Tibial nerve (tissue), 4 donors: Measurements from ENCODE around the gene POLG. TPM values are rescaled to one million over a fixed set of nuclear protein-coding genes. Genes with fewer than 3 reads are reported as not detected.

Experiments used
- DNase-seq, 2 donors: peaks; one replicate each; pipeline ENCODE4 v3.0.0-alpha.2; 2019; ENCODE audit warnings: low spot score in 2 of 2
- H3K27ac ChIP-seq, 4 donors: fragments of 200-600 bp; sonication (generic) in 3 of 4; one replicate each; pipeline ENCODE4 v1.5.1; 2017 to 2019; ENCODE audit warnings: mild to moderate bottlenecking in 1 of 4
- H3K27me3 ChIP-seq, 2 donors: fragments of 200-600 bp; sonication (generic) in 1 of 2; one replicate each; pipeline versions ENCODE4 v1.5.1 to v1.6.0; 2017 to 2019
- H3K36me3 ChIP-seq, 3 donors: fragments of 200-600 bp; sonication (generic); one replicate each; pipeline ENCODE4 v1.5.1; 2018 to 2019
- H3K4me1 ChIP-seq, 4 donors: fragments of 200-600 bp; sonication (generic) in 3 of 4; one replicate each; pipeline ENCODE4 v1.5.1; 2017 to 2019
- H3K4me3 ChIP-seq, 4 donors: fragments of 200-600 bp; sonication (generic) in 3 of 4; one replicate each; pipeline ENCODE4 v1.5.1; 2017 to 2019; ENCODE audit warnings: mild to moderate bottlenecking in 1 of 4, moderate library complexity in 1 of 4
- H3K9me3 ChIP-seq, 4 donors: fragments of 200-600 bp; sonication (generic) in 3 of 4; one replicate each; pipeline ENCODE4 v1.5.1; 2017 to 2019
- EP300 ChIP-seq, 2 donors: sonication (generic); formaldehyde crosslinking; IDR thresholded peaks; one replicate each; pipeline ENCODE4 v1.6.1; 2017; ENCODE audit warnings: antibody characterized with exemption in 2 of 2, mild to moderate bottlenecking in 1 of 2
- POLR2A ChIP-seq, 2 donors: fragments of 450-650 bp; IDR thresholded peaks; one replicate each; pipeline ENCODE4 v1.6.1; 2017; ENCODE audit warnings: antibody characterized with exemption in 2 of 2, mild to moderate bottlenecking in 2 of 2, moderate library complexity in 2 of 2
- WGBS, 2 donors: methylation state at CpG; one replicate each; pipeline ENCODE4 v1.1.5; 2018; 5-methylcytosine and 5-hydroxymethylcytosine counted together
- total RNA-seq, 4 donors: library from RNA; depleted of rRNA; stranded (reverse); fragments of >200 nt; gene quantifications; one replicate each; pipeline ENCODE4 v1.1.0, GENCODE V29; 2016
- TF ChIP-seq, protein P1 (sequence below), 5 experiments: fragments of 200-600 bp in 3 of 5; fragments of 450-650 bp in 2 of 5; sonication (generic) in 3 of 5; IDR thresholded peaks; one replicate each; pipeline ENCODE4 v1.5.1; 2016 to 2019; ENCODE audit warnings: antibody characterized with exemption in 5 of 5, mild to moderate bottlenecking in 3 of 5, moderate library complexity in 2 of 5

The POLG gene
- total RNA-seq, 4 donors from 2014 or later, result 76.9 to 113 (median 103) TPM

DNA sequence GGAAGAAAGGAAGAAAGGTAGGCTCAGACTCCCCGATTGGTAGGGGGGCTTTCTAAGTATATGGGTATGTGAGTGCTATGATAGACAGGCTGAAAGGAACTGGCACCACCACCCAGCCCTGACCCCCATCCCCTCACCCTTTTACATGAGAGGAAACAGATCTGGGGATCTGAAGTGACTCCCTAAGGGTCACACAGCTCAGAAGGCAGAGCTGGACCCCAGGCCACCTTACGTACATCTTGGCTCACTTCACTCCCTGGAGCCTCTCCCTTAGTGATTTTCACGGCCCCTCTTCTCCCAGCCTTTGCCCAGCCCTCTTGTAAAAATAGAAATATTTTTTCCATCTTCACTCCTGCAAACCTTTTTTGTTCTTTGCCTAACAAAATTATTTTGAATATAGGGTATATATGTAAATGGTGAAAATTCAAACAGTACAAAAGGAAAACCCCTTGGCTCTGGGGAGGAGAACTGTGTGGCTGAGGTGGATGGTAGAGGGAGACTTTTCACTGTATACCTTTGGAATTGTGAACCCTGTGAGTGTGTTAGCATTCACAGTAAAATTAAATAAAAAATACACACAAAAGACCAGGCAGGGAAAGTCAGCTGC, 34.8 kb upstream of the POLG start:
- Histone ChIP-seq H3K27ac (no peak overlapping the region), H3K4me3 (no peak overlapping the region), H3K27me3 (peaks cover 0 to 98% of the 10 kb centered on the region in 2 donors), H3K9me3 (no peaks in the 10 kb centered on the region), H3K4me1 (peaks cover 0 to 33% (median 8%) of the 10 kb centered on the region in 4 donors), H3K36me3 (no peaks in the 10 kb centered on the region)
- DNase-seq, result no peak
- WGBS, 2 donors, result 16 to 17% methylated on average over 3 of the region's 3 CpGs
- no peak for TF ChIP-seq POLR2A (IDR thresholded peaks at IDR 0.05)
- TF ChIP-seq, protein P1, sequence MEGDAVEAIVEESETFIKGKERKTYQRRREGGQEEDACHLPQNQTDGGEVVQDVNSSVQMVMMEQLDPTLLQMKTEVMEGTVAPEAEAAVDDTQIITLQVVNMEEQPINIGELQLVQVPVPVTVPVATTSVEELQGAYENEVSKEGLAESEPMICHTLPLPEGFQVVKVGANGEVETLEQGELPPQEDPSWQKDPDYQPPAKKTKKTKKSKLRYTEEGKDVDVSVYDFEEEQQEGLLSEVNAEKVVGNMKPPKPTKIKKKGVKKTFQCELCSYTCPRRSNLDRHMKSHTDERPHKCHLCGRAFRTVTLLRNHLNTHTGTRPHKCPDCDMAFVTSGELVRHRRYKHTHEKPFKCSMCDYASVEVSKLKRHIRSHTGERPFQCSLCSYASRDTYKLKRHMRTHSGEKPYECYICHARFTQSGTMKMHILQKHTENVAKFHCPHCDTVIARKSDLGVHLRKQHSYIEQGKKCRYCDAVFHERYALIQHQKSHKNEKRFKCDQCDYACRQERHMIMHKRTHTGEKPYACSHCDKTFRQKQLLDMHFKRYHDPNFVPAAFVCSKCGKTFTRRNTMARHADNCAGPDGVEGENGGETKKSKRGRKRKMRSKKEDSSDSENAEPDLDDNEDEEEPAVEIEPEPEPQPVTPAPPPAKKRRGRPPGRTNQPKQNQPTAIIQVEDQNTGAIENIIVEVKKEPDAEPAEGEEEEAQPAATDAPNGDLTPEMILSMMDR (IDR thresholded peaks at IDR 0.05), result no peak
- TF ChIP-seq EP300 (IDR thresholded peaks at IDR 0.05), result no peak

DNA sequence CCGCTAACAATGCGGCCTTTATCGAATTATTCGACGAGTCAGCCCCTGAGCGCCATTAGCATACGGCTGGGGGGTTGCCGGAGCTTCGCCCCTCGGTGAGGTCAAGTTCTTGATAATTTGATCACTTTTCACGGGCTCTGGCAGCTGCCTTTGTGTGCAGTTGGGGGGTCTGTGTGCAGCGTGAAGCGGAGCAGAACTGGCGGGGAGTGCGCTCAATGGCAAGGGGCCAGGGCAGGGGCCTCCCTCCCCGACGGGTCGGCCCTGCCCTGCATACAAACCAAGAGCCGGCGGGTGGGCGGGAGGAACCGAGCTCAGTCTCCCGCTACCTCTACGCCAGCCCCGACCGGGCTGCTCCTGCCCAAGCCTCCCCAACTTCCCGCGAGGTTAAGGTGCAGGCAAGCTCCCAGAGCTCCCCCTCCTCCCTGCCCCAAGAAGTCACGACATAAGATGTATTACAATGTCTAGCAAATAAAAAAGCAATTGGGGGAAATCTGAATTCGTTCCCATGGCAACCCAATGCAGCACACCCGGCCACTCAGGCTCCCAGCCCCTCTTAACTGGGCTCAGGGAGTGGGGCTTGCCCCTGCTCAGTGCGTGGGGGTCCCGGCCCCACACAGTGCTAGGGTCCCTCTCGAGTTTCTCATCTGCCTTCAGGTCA, 34.1 kb upstream of the POLG start:
- no peak overlapping the region for H3K27ac ChIP-seq
- H3K36me3 ChIP-seq, result no peaks in the 10 kb centered on the region
- no peak for DNase-seq
- peaks cover 0 to 98% of the 10 kb centered on the region in 2 donors for H3K27me3 ChIP-seq
- H3K9me3 ChIP-seq, result no peaks in the 10 kb centered on the region
- H3K4me1 ChIP-seq, result peaks cover 0 to 33% (median 8%) of the 10 kb centered on the region in 4 donors
- WGBS, 2 donors, result 1% methylated on average over 23 to 34 of the region's 34 CpGs
- TF ChIP-seq EP300 (IDR thresholded peaks at IDR 0.05) (no peak), POLR2A (IDR thresholded peaks at IDR 0.05) (no peak)
- TF ChIP-seq, protein P1 (IDR thresholded peaks at IDR 0.05), result no peak
- H3K4me3 ChIP-seq, result no peak overlapping the region

DNA sequence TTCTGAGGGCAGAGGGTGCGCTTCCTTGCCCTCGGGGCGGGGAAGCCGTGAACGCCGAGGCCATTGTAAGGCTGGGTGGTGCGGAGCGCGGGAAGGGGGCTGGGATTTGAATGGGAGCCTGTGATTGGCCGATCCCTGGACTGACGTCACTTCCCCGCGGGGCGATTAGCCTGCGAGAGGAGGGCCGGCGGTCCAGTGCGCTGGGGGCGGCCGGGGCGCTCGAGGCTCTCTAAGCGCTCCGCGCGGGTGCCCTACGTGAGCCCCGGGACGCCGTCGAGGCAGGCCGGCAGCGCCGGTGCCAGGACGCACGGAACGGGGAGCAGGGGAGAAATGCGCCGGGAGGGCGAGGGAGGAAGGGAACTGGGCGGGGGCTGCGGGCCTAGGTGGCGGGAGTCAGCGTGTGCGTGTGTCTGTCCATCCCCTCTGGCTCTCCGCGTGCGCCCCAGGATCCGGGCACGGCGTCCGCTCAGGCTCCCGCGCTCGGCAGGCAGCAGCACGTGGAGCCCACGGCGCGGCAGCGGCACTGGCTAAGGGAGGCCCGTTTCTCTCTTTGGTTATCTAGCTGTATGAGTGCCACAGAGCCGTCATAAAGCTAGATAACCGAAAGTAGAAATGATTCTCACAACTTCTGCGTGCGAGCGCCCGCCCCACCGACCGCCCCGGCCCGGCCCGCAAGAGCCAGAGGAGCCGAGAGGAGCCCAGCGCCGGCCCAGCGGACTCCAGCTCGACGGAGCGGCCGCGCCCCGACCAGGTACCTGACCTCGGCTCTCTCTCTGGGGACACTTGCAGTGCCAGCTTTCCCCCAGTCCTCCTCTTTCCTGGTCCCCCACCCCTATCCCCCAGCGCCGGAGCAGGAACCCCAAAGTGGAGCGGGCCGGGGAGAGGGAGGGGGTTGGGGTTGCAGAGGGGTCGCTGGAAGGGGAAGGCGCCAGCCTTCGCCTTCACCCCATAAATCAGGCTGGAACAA, 33.1 kb upstream of the POLG start:
- Histone ChIP-seq H3K27me3 (peaks cover 0 to 98% of the 10 kb centered on the region in 2 donors), H3K36me3 (no peaks in the 10 kb centered on the region), H3K4me1 (peaks cover 0 to 34% (median 8%) of the 10 kb centered on the region in 4 donors), H3K4me3 (no peak overlapping the region), H3K9me3 (no peaks in the 10 kb centered on the region), H3K27ac (no peak overlapping the region)
- WGBS, 2 donors, result 3% methylated on average over 17 to 75 of the region's 90 CpGs
- DNase-seq, result no peak
- no peak for TF ChIP-seq EP300 (IDR thresholded peaks at IDR 0.05)
- no peak for TF ChIP-seq POLR2A (IDR thresholded peaks at IDR 0.05)
- TF ChIP-seq, protein P1 (IDR thresholded peaks at IDR 0.05), result no peak

DNA sequence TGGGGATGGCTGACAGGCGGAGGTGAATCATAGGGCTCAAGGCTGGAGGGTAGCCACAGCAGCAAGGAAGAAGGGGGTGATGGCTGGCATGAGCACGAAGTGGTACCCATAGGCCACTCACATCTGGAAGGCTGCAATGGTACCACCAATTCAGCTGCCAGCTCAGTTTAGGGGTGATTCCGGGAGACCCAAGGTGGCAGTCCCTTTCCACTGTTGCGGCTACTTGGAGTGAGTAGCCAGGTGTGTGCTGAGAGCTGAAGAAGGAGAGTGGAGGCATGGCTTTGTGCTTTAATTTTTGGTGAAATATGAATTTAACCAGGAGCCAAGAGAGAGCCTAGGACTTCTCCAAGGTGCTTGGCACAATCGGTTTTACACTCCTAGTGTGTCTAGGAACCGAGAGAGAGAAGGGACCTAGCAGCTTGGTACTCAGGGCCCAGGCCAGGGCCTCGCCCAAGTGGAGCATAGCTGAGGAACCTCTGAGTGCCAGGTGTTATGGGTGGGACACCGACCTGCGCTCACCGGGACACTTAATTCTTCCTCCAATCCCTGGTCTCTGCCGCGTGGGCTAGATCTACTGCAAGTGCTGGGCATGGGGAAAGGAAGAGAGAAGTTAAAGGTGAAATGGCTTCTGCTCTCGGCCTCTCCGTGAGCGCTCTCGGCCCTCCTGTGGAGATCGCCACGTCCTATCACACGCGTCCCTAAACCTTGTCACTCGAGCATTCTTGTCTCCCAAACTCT, 32.2 kb upstream of the POLG start:
- WGBS, 2 donors, result 20 to 21% methylated on average over 20 to 21 of the region's 21 CpGs
- DNase-seq, result no peak
- TF ChIP-seq EP300 (IDR thresholded peaks at IDR 0.05), result no peak
- TF ChIP-seq POLR2A (IDR thresholded peaks at IDR 0.05), result no peak
- TF ChIP-seq, protein P1 (IDR thresholded peaks at IDR 0.05), result no peak
- Histone ChIP-seq H3K27ac (no peak overlapping the region), H3K4me3 (no peak overlapping the region), H3K4me1 (peaks cover 0 to 41% (median 8%) of the 10 kb centered on the region in 4 donors), H3K36me3 (no peaks in the 10 kb centered on the region), H3K9me3 (no peaks in the 10 kb centered on the region), H3K27me3 (peaks cover 0 to 98% of the 10 kb centered on the region in 2 donors)
